ENCODE measurements around the gene RNASEH2A. TPM values are rescaled to one million over a fixed set of nuclear protein-coding genes. Genes with fewer than 3 reads are reported as not detected.
A peak's percentile ranks its signal among the peaks of the same experiment; 100 is the strongest.

Gene RNASEH2A
- total RNA-seq, 1 experiment from 2014 or later, result 120 TPM

- TF ChIP-seq EZH2 (IDR thresholded peaks at IDR 0.05; ENCODE audit: low read length, unreplicated experiment) (no peak), EZH2phosphoT487 (IDR thresholded peaks at IDR 0.05; ENCODE audit: borderline replicate concordance, low read length) (no peak), CTCF (conservative IDR thresholded peaks at IDR 0.05; ENCODE audit: low read depth, low read length) (no peak)
- no peak overlapping the region for H3K27ac ChIP-seq (ENCODE audit: low read length)
- DNase-seq, result no peak
- H3K79me2 ChIP-seq (ENCODE audit: low read length), result peaks cover 12% of the 10 kb centered on the region
- ChIA-PET POLR2A (ENCODE audit: unreplicated experiment) (no interaction called here), CTCF (interaction anchor here (0.6 kb wide), 1 partner anchor 122 kb away, joined by 3 read pairs; no protein-coding TSS in a partner anchor)
- no peak overlapping the region for H3K4me2 ChIP-seq (ENCODE audit: low read length)
- ATAC-seq, result no peak
- no peak overlapping the region for H3K9ac ChIP-seq (ENCODE audit: low read length)
- no peak overlapping the region for H2AFZ ChIP-seq (ENCODE audit: low read length)
- H3K36me3 ChIP-seq (ENCODE audit: low read depth, low read length), result no peaks in the 10 kb centered on the region
- H3F3A ChIP-seq (ENCODE audit: low read length, unreplicated experiment), result peaks cover 9% of the 10 kb centered on the region
- intact Hi-C loops (cut with micrococcal nuclease), result no loop called here
- H3K9me3 ChIP-seq (ENCODE audit: low read length), result no peaks in the 10 kb centered on the region
- no peaks in the 10 kb centered on the region for H3K9me2 ChIP-seq (replicated peaks; ENCODE audit: low read length)
- BruUV-seq (replicated peaks), result no TSS peak
- peaks cover 73% of the 10 kb centered on the region for H3K4me1 ChIP-seq (ENCODE audit: insufficient read depth, low read length)
- H3K27me3 ChIP-seq (ENCODE audit: low read length), result no peaks in the 10 kb centered on the region
- H4K20me1 ChIP-seq (ENCODE audit: low read length), result peaks cover 10% of the 10 kb centered on the region
- H3K4me3 ChIP-seq (ENCODE audit: low read length), result no peak overlapping the region
Observed at GRCh38 chr19:12787458-12787857, 18.9 kb upstream of the RNASEH2A start.

- peak overlapping the region; percentile 90; the same call in 1 of the 2 replicates for H3K4me3 ChIP-seq (ENCODE audit: low read length)
- no peak overlapping the region for H2AFZ ChIP-seq (ENCODE audit: low read length)
- H4K20me1 ChIP-seq (ENCODE audit: low read length), result peaks cover 16% of the 10 kb centered on the region
- intact Hi-C loops (cut with micrococcal nuclease), result no loop called here
- H3K4me2 ChIP-seq (ENCODE audit: low read length), result peak overlapping the region; percentile 92
- ATAC-seq, result no peak
- no peak for DNase-seq
- peaks cover 66% of the 10 kb centered on the region for H3K4me1 ChIP-seq (ENCODE audit: insufficient read depth, low read length)
- peak overlapping the region; percentile 69 for H3K27ac ChIP-seq (ENCODE audit: low read length)
- ChIA-PET CTCF (no interaction called here), POLR2A (ENCODE audit: unreplicated experiment) (no interaction called here)
- H3K27me3 ChIP-seq (ENCODE audit: low read length), result no peaks in the 10 kb centered on the region
- peaks cover 19% of the 10 kb centered on the region for H3K79me2 ChIP-seq (ENCODE audit: low read length)
- H3K9me2 ChIP-seq (replicated peaks; ENCODE audit: low read length), result no peaks in the 10 kb centered on the region
- no TSS peak for BruUV-seq (replicated peaks)
- TF ChIP-seq CTCF (conservative IDR thresholded peaks at IDR 0.05; ENCODE audit: low read depth, low read length), result no peak
- no peak for TF ChIP-seq EZH2 (IDR thresholded peaks at IDR 0.05; ENCODE audit: low read length, unreplicated experiment)
- TF ChIP-seq EZH2phosphoT487 (IDR thresholded peaks at IDR 0.05; ENCODE audit: borderline replicate concordance, low read length), result no peak
- H3K9ac ChIP-seq (ENCODE audit: low read length), result no peak overlapping the region
- peaks cover 15% of the 10 kb centered on the region for H3F3A ChIP-seq (ENCODE audit: low read length, unreplicated experiment)
- H3K36me3 ChIP-seq (ENCODE audit: low read depth, low read length), result no peaks in the 10 kb centered on the region
- H3K9me3 ChIP-seq (ENCODE audit: low read length), result no peaks in the 10 kb centered on the region
Observed at GRCh38 chr19:12788042-12788681, 18.2 kb upstream of the RNASEH2A start.

GRCh38 chr19:12788682-12789097 is 17.7 kb upstream of the RNASEH2A start:
- Histone ChIP-seq H3K9me2 (replicated peaks; ENCODE audit: low read length) (no peaks in the 10 kb centered on the region), H3K27ac (ENCODE audit: low read length) (peak overlapping the region; percentile 69), H3K4me1 (ENCODE audit: insufficient read depth, low read length) (peaks cover 61% of the 10 kb centered on the region), H3K9ac (ENCODE audit: low read length) (peak overlapping the region; percentile 52), H3K9me3 (ENCODE audit: low read length) (no peaks in the 10 kb centered on the region), H3F3A (ENCODE audit: low read length, unreplicated experiment) (peaks cover 12% of the 10 kb centered on the region), H3K27me3 (ENCODE audit: low read length) (no peaks in the 10 kb centered on the region), H3K4me2 (ENCODE audit: low read length) (peak overlapping the region; percentile 92), H3K36me3 (ENCODE audit: low read depth, low read length) (no peaks in the 10 kb centered on the region), H3K79me2 (ENCODE audit: low read length) (peaks cover 21% of the 10 kb centered on the region), H3K4me3 (ENCODE audit: low read length) (peak overlapping the region; percentile 90; the same call in 1 of the 2 replicates), H4K20me1 (ENCODE audit: low read length) (peaks cover 16% of the 10 kb centered on the region), H2AFZ (ENCODE audit: low read length) (0 out of 2 replicates have a peak overlapping the region, but pooled peaks have one; percentile 10)
- BruUV-seq (replicated peaks), result TSS peak; percentile 27
- DNase-seq (peak; percentile 63), ATAC-seq (no peak)
- TF ChIP-seq CTCF (conservative IDR thresholded peaks at IDR 0.05; ENCODE audit: low read depth, low read length) (0 out of 2 replicates have a peak, but pooled peaks have one; percentile 17), EZH2phosphoT487 (IDR thresholded peaks at IDR 0.05; ENCODE audit: borderline replicate concordance, low read length) (no peak)
- ChIA-PET POLR2A (ENCODE audit: unreplicated experiment) (no interaction called here), CTCF (interaction anchor here (0.7 kb wide), 1 partner anchor 10 kb away, joined by 4 read pairs; no protein-coding TSS in a partner anchor)
- intact Hi-C loops (cut with micrococcal nuclease), result no loop called here
